Activated naive CD4-positive, alpha-beta T cell (primary cell): ENCODE measurements around the gene GRK7.

Experiments
- DNase-seq, 4 experiments: peaks; one replicate each; lab custom pipeline; 2025; lab: John Stamatoyannopoulos, UW

The GRK7 gene

GRCh38 chr3:141763088-141763750 is at the start of gene GRK7:
GRK7 (plus strand) TSS chr3:141763408; CDS start chr3:141778285, 14,877 bp downstream.
- DNase-seq: no peak

- DNase-seq: no peak
Measured at GRCh38 chr3:141714671-141715070, 48.5 kb upstream of the GRK7 start.

GRCh38 chr3:141722081-141722480 is 41.1 kb upstream of the GRK7 start:
- no peak for DNase-seq

- DNase-seq: no peak
Measured at GRCh38 chr3:141722648-141723047, 40.6 kb upstream of the GRK7 start.

GRCh38 chr3:141723255-141723654 is 40.0 kb upstream of the GRK7 start:
- DNase-seq: no peak

- DNase-seq: no peak
Measured at GRCh38 chr3:141724186-141724585, 39.0 kb upstream of the GRK7 start.

GRCh38 chr3:141725036-141725435 is 38.2 kb upstream of the GRK7 start:
- DNase-seq: no peak

GRCh38 chr3:141726483-141726882 is 36.7 kb upstream of the GRK7 start:
- no peak for DNase-seq

GRCh38 chr3:141728355-141728892 is 34.8 kb upstream of the GRK7 start:
- no peak for DNase-seq

- no peak for DNase-seq
Measured at GRCh38 chr3:141729240-141729639, 34.0 kb upstream of the GRK7 start.

- no peak for DNase-seq
Measured at GRCh38 chr3:141735176-141735575, 28.0 kb upstream of the GRK7 start.

GRCh38 chr3:141735770-141736465 is 27.3 kb upstream of the GRK7 start:
- no peak for DNase-seq

- no peak for DNase-seq
Measured at GRCh38 chr3:141737093-141737492, 26.1 kb upstream of the GRK7 start.

GRCh38 chr3:141737678-141738021 is 25.6 kb upstream of the GRK7 start:
- DNase-seq: no peak

- peak; percentile 92 to 97 (median 94) for DNase-seq
Measured at GRCh38 chr3:141738022-141738890, 25.0 kb upstream of the GRK7 start, which contains the start of gene RNF7. RNF7 (plus strand) TSS chr3:141738298; CDS start chr3:141738342, 44 bp downstream.

- no peak for DNase-seq
Measured at GRCh38 chr3:141738891-141739363, 24.3 kb upstream of the GRK7 start.

- no peak for DNase-seq
Measured at GRCh38 chr3:141739731-141740130, 23.5 kb upstream of the GRK7 start.

GRCh38 chr3:141740349-141740748 is 22.9 kb upstream of the GRK7 start:
- no peak for DNase-seq

GRCh38 chr3:141743305-141743704 is 19.9 kb upstream of the GRK7 start:
- DNase-seq: no peak

GRCh38 chr3:141746962-141747361 is 16.2 kb upstream of the GRK7 start:
- DNase-seq: no peak

- DNase-seq: no peak
Measured at GRCh38 chr3:141753399-141753798, 9.8 kb upstream of the GRK7 start.

- no peak for DNase-seq
Measured at GRCh38 chr3:141754032-141754431, 9.2 kb upstream of the GRK7 start.
